ENCODE data around the gene PIGV.

PIGV gene

GRCh38 chr1:26783646-26784022 lies 4.1 kb upstream of the PIGV start:
- TF ChIP-seq, protein P1, sequence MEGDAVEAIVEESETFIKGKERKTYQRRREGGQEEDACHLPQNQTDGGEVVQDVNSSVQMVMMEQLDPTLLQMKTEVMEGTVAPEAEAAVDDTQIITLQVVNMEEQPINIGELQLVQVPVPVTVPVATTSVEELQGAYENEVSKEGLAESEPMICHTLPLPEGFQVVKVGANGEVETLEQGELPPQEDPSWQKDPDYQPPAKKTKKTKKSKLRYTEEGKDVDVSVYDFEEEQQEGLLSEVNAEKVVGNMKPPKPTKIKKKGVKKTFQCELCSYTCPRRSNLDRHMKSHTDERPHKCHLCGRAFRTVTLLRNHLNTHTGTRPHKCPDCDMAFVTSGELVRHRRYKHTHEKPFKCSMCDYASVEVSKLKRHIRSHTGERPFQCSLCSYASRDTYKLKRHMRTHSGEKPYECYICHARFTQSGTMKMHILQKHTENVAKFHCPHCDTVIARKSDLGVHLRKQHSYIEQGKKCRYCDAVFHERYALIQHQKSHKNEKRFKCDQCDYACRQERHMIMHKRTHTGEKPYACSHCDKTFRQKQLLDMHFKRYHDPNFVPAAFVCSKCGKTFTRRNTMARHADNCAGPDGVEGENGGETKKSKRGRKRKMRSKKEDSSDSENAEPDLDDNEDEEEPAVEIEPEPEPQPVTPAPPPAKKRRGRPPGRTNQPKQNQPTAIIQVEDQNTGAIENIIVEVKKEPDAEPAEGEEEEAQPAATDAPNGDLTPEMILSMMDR (IDR thresholded peaks at IDR 0.05; ENCODE audit: low read depth, low read length): no peak
- no peak for DNase-seq (ENCODE audit: extremely low read depth, low read depth)

- DNase-seq (ENCODE audit: extremely low read depth, low read depth): no peak
- TF ChIP-seq, protein P1 (IDR thresholded peaks at IDR 0.05; ENCODE audit: low read depth, low read length): no peak
These were observed 3.5 kb upstream of the PIGV start for GRCh38 chr1:26784023-26784871.

- DNase-seq (ENCODE audit: extremely low read depth, low read depth): no peak
- TF ChIP-seq, protein P1 (IDR thresholded peaks at IDR 0.05; ENCODE audit: low read depth, low read length): no peak
These were observed 2.9 kb upstream of the PIGV start for GRCh38 chr1:26784886-26785285.

DNA sequence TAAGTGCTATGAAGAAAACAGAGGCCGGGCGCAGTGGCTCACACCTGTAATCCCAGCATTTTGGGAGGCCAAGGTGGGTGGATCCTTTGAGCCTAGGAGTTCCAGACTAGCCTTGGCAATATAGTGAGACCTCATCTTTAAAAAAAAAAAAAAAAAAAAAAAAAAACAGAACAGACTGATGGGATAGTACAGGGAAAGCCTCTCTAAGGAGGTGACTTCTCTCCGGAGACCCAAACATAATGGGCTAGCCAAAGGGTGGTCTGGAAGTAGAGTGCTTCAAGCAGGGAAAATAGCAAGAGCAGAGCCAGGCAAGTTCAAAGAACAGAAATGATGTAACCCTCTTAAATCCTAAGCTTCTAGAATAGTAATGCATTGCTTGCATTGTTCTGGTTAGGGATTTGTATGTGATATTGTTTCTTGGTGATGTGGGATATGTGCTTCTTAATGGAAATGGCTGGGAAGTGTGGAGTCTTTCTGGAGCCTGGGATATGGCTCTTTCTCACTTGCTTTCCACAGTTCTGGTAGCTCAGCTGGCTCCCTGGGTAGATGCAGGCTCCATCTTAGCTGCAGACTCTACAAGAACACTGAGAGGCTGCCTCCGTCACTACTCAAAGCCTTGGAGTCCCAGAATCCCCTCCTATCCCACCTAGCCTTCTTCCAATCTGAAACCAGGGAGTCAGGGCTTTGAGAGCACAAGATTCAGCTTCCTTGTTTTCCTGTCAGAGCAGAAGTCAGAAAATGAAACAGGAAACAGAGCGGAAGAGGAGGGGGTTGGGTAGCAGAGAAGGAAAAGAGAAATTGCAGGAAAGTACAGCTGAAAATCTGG lies 1.9 kb upstream of the PIGV start:
- TF ChIP-seq, protein P1 (IDR thresholded peaks at IDR 0.05; ENCODE audit: low read depth, low read length): no peak
- DNase-seq (ENCODE audit: extremely low read depth, low read depth): no peak

- peak; percentile 68 for DNase-seq (ENCODE audit: extremely low read depth, low read depth)
- TF ChIP-seq, protein P1 (IDR thresholded peaks at IDR 0.05; ENCODE audit: low read depth, low read length): no peak
These were observed 1.0 kb upstream of the PIGV start for GRCh38 chr1:26786437-26787380.

- DNase-seq (ENCODE audit: extremely low read depth, low read depth): no peak
- TF ChIP-seq, protein P1 (IDR thresholded peaks at IDR 0.05; ENCODE audit: low read depth, low read length): no peak
These were observed 407 bp upstream of the PIGV start for GRCh38 chr1:26787381-26787705.
